ENCODE results near the gene AOPEP. TPM values are rescaled to one million over a fixed set of nuclear protein-coding genes. Genes with fewer than 3 reads are reported as not detected.
"Not testable (repeated sequence)": the region's sequence is repeated elsewhere in the genome, so short reads cannot be mapped to it uniquely, and the experiment has no call there.

The AOPEP gene
- polyA plus RNA-seq, 2 of the 4 experiments (the other 2 are of a cell fraction) = 226 to 266 TPM

GRCh38 chr9:95020644-95021043 is 294.1 kb downstream of the AOPEP start:
- not testable (repeated sequence) for ATAC-seq; FAIRE-seq; DNase-seq (ENCODE audit: low read depth in 1 of 2, low spot score in 1 of 2); H3K9me3 ChIP-seq; H3K4me3 ChIP-seq
- peak overlapping the region; percentile 86 to 99 for H3K27ac ChIP-seq
- CTCF ChIA-PET = interaction anchor here (1.2 to 4.2 kb wide), 7 partner anchors 9 to 352 kb away, joined by 3 to 21 read pairs (median 8); no protein-coding TSS in a partner anchor
- H3K4me2 ChIP-seq = peak overlapping the region; percentile 74
- POLR2A ChIA-PET = interaction anchor here (1.3 to 1.7 kb wide), 2 partner anchors 10 to 107 kb away, joined by 4 to 6 read pairs; no protein-coding TSS in a partner anchor
- WGBS (ENCODE audit: missing lambda C conversion rate) = 79% methylated on average over 6 of the region's 6 CpGs
- peaks cover 99% of the 10 kb centered on the region for H3K4me1 ChIP-seq
- peak; percentile 6 to 48; a peak in 1 of 4 replicates for TF ChIP-seq CEBPB (IDR thresholded peaks at IDR 0.05)

- POLR2A ChIA-PET = interaction anchor here (1.3 to 1.7 kb wide), 2 partner anchors 10 to 11 kb away, joined by 4 to 6 read pairs; no protein-coding TSS in a partner anchor
- WGBS (ENCODE audit: missing lambda C conversion rate) = 30% methylated on average over 7 of the region's 7 CpGs
These were observed 294.8 kb downstream of the AOPEP start for GRCh38 chr9:95021166-95021886.

GRCh38 chr9:95022657-95023056 is 296.2 kb downstream of the AOPEP start:
- H3K4me3 ChIP-seq = peak overlapping the region; percentile 20; the same call in 2 of the 3 replicates
- H3K9me3 ChIP-seq = no peaks in the 10 kb centered on the region
- ChIA-PET POLR2A (interaction anchor here (0.9 to 2.3 kb wide), 4 partner anchors 9 to 156 kb away, joined by 3 to 8 read pairs (median 4); no protein-coding TSS in a partner anchor), CTCF (interaction anchor here (0.7 to 4.8 kb wide), 10 partner anchors 8 to 353 kb away, joined by 3 to 31 read pairs (median 4); no protein-coding TSS in a partner anchor)
- no peak for TF ChIP-seq CHD4 (IDR thresholded peaks at IDR 0.05; ENCODE audit: borderline replicate concordance)
- no peak for TF ChIP-seq HES2 (IDR thresholded peaks at IDR 0.05)
- no peak for TF ChIP-seq ZFP36 (IDR thresholded peaks at IDR 0.05; ENCODE audit: borderline replicate concordance, partially characterized antibody)
- TF ChIP-seq EHF (CRISPR knock-in tag; IDR thresholded peaks at IDR 0.05) = no peak
- no peak for TF ChIP-seq E2F6 (IDR thresholded peaks at IDR 0.05; ENCODE audit: borderline replicate concordance, low read depth)
- no peak for TF ChIP-seq PHF8 (IDR thresholded peaks at IDR 0.05; ENCODE audit: borderline replicate concordance, low read depth)
- no peak for TF ChIP-seq NR3C1 (IDR thresholded peaks at IDR 0.05)
- H3K4me1 ChIP-seq = peaks cover 99% of the 10 kb centered on the region
- FAIRE-seq (no peak), DNase-seq (ENCODE audit: low read depth in 1 of 2, low spot score in 1 of 2) (no peak), ATAC-seq (no peak)
- 69% methylated on average over 5 of the region's 5 CpGs for WGBS (ENCODE audit: missing lambda C conversion rate)
- peak overlapping the region; percentile 86 to 99 for H3K27ac ChIP-seq
- H3K4me2 ChIP-seq = peak overlapping the region; percentile 74

More at GRCh38 chr9:95021166-95021886, 294.8 kb downstream of the AOPEP start:
- no peaks in the 10 kb centered on the region for H3K9me3 ChIP-seq
- peaks cover 99% of the 10 kb centered on the region for H3K4me1 ChIP-seq
- H3K4me2 ChIP-seq = peak overlapping the region; percentile 74
- CTCF ChIA-PET = interaction anchor here (1.2 to 4.2 kb wide), 7 partner anchors 9 to 352 kb away, joined by 3 to 21 read pairs (median 8); no protein-coding TSS in a partner anchor
- DNase-seq (ENCODE audit: low read depth in 1 of 2, low spot score in 1 of 2) = no peak
- FAIRE-seq = no peak
- no peak for TF ChIP-seq GATA3 (IDR thresholded peaks at IDR 0.05; ENCODE audit: borderline replicate concordance)
- TF ChIP-seq MAZ (IDR thresholded peaks at IDR 0.05; ENCODE audit: borderline replicate concordance, low read depth, low read length) = no peak
- TF ChIP-seq FOSB (CRISPR knock-in tag; IDR thresholded peaks at IDR 0.05) = 0 out of 2 replicates have a peak, but pooled peaks have one; percentile 56
- no peak for TF ChIP-seq NFE2L2 (conservative IDR thresholded peaks at IDR 0.05; ENCODE audit: low read length)
- no peak for TF ChIP-seq TP53 (CRISPR knock-in tag; IDR thresholded peaks at IDR 0.05)
- no peak for TF ChIP-seq SREBF2 (IDR thresholded peaks at IDR 0.05)
- 0 out of 2 replicates have a peak, but pooled peaks have one; percentile 63 for TF ChIP-seq EHF (CRISPR knock-in tag; IDR thresholded peaks at IDR 0.05)
- 0 out of 2 replicates have a peak, but pooled peaks have one; percentile 49 for TF ChIP-seq HOXA7 (CRISPR knock-in tag; IDR thresholded peaks at IDR 0.05)
- no peak for TF ChIP-seq CTCF (IDR thresholded peaks at IDR 0.05)
- TF ChIP-seq HOXB5 (CRISPR knock-in tag; IDR thresholded peaks at IDR 0.05) = no peak
- TF ChIP-seq FOXS1 (CRISPR knock-in tag; IDR thresholded peaks at IDR 0.05) = no peak
- TF ChIP-seq CHD2 (IDR thresholded peaks at IDR 0.05; ENCODE audit: low read length, partially characterized antibody) = no peak
- TF ChIP-seq MAX (IDR thresholded peaks at IDR 0.05) = peak; percentile 39; the same call in 1 of the 2 replicates
- TF ChIP-seq NPAS2 (CRISPR knock-in tag; IDR thresholded peaks at IDR 0.05; ENCODE audit: borderline replicate concordance) = no peak
- TF ChIP-seq CBX8 (IDR thresholded peaks at IDR 0.05) = no peak
- TF ChIP-seq ZFP36 (IDR thresholded peaks at IDR 0.05; ENCODE audit: borderline replicate concordance, partially characterized antibody) = no peak
- peak; percentile 76; the same call in 1 of the 2 replicates for TF ChIP-seq ATOH8 (CRISPR knock-in tag; IDR thresholded peaks at IDR 0.05; ENCODE audit: low read depth)
- TF ChIP-seq ESRRA (IDR thresholded peaks at IDR 0.05; ENCODE audit: borderline replicate concordance, low read length) = no peak
- TF ChIP-seq JUNB (IDR thresholded peaks at IDR 0.05) = no peak
- peak; percentile 80; the same call in 1 of the 2 replicates for TF ChIP-seq HOXB13 (CRISPR knock-in tag; IDR thresholded peaks at IDR 0.05; ENCODE audit: low read depth)
- H3K27ac ChIP-seq = peak overlapping the region; percentile 86 to 99
- no peak for ATAC-seq
- H3K4me3 ChIP-seq = peak overlapping the region; percentile 0; the same call in 1 of the 3 replicates
